HG03066 (cell line): ENCODE results near the gene ITPRIPL1.

Experiments
- ATAC-seq: cut with Tn5 transposase; IDR thresholded peaks from one replicate; pipeline ENCODE4 v1.9.1; 2021; ENCODE audit warnings: low read depth; ENCODE audit not compliant: unreplicated experiment

The ITPRIPL1 gene

DNA sequence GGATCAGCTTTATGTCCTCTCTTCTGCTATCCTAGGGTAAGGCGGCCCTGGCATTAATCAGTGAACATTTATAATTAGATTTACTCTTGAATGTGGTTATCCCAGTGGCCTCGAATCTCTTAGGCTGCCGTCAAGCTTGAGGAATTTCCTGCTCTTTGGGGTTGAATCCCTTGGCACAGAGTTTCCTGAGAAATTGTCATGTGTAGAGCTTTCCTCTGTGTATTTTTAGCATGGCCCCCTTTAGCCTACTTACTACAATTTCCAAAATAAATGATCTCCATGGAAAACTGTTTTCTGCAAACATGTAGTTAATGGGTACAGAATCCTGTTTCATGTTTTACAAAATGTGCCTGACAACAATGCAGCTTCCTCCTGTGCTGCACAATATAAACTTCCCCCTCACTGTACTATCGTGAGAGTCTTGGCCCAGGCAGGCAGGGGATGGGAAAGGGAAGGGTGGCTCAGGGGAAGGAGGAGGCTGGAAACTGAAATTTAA, 28.5 kb downstream of the ITPRIPL1 start:
- no peak for ATAC-seq

DNA sequence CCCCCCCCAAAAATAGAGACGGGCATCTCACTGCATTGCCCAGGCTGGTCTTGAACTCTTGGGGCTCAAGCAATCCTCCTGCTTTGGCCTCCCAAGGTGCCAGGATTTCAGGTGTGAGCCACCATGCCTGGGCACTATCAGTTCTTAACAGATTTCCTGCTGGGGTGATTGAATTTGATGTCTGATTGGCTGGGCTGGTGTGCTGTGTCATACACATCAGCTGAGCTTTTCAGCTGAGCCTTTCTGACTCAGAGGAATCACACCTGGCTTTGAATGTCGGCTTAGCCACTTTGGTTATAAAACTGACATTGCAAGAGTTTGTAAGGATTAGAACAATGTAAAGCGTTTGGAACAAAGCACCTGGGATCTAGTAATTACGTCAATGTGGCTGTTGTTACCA, 29.4 kb downstream of the ITPRIPL1 start:
- ATAC-seq, result no peak

DNA sequence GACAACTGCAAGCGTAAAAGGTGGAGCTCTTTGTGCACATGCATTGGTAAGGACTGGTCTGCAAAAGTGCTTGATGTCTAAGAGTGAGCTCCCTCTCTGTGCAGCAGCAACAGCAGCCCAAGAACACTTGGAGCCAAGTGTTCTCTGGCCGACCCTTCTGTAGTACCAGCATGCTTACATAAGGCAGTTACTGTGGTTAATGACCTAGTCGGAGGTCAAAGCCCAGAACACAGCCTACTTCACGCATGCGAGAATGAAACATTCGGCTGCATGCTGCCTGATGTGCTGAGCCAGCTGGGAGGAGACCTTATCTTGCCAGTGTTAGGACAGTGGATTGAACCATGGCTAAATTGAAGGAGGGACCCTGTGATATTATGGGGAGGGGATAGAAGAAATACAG, 31.8 kb downstream of the ITPRIPL1 start:
- no peak for ATAC-seq

DNA sequence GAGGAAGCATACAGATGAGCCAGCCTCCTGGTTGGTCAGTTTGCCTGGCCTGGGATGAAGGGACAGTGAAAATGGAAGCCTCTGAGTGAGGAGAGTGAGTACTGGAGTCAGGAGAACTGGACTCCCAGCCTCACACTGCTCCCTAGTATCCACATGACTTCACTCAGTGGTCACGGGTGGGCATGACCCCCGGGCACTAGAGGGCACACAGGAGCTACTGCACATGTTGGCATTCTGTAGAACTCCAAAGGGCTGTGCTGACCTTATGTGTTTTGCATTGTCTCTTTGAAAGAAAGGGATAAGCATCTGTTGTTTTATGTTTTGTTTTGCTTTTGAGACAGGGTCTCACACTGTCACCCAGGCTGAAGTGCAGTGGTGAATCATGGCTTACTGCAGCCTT, 34.2 kb downstream of the ITPRIPL1 start:
- no peak for ATAC-seq

DNA sequence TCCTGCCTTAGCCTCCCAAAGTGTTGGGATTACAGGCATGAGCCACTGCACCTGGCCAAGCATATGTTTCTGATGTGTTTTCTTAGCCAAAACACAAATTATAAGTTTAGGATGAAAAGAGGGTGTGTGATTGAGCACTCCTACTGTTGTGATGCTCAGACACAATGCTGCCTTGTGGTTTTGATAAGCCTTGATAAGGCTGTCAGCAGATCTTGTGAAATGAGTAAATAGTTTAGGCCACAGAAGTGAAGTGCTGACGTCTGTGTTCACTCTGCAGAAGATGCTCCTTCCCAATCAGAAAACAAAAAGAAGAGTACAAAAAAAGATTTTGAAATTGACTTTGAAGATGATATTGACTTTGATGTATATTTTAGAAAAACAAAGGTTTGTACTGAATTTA, 34.7 kb downstream of the ITPRIPL1 start:
- no peak for ATAC-seq

DNA sequence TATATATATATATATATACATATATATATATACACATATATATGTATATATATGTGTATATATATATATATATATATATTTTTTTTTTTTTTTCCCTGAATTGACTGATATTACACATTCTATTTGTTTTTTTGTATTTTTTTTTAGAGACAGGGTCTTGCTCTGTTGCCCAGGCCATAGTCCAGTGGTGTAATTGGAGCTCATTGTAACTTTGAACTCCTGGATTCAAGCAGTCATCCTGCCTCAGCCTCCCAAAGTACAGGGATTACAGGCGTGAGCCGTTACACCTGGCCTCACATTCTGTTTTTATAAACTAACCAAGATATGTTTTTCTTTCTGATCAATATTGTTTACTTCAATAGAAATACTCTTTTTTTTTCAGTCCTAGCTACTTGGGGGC, 36.6 kb downstream of the ITPRIPL1 start:
- ATAC-seq, result no peak

DNA sequence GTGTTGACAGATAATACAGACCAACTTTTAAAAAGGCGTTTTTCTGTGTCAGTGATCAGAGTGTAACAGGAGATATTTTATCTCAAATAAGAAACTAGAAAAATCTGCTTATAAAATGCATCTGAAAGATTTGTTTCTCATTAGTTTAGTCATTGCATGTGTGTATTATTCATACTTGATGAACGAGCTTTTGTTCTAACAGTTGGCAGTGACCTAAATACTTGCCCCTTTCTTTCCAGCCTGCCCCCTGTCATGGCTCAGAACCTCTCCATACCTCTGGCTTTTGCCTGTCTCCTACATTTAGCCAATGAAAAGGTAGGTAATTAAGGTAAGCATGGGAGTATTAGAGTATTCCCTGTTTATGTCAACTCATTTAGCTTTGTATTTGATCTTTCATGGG, 44.1 kb downstream of the ITPRIPL1 start:
- ATAC-seq, result no peak

DNA sequence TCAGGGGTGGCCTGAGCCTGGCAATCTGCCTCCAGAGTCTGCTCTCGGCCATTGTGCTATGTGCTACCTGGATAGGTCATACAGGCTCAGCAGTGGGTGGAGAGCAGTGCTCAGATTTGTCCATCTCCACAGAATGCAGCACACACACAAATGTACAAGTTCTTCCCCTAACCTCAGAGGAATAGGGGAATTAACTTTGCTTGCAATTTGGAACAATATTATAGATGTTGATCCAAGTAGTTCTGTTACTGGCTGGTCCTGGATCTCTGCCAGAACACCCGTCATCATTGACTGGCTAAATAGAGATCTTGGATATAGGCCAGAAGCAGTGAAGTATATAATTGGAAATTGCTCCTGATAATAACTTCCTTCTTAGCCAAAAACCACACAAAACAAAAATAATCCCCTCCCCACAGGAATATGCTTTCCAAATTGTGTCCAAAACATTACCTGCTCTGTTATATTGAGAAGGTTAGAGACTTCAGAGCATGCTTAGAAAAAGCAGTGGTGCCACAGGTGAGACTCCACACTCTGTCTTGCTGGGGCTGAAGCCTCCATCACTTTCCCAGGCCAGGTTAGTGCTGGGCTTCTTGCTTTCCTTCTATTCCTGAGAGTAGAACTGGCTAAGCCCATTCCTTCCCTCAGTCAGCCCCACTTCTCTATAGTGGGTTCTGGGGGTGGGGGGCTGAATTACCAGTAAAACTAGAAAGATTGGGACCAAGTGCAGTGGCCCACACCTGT, 49.3 kb downstream of the ITPRIPL1 start:
- ATAC-seq, result no peak
